PC-9 (cell line): ENCODE data around the gene TEDC1. TPM values are rescaled to one million over a fixed set of nuclear protein-coding genes. Genes with fewer than 3 reads are reported as not detected.

ENCODE experiments used
- BruUV-seq: library from RNA; stranded (reverse); fragments of 400-500 nt; replicated peaks from 2 replicates; lab custom pipeline; 2021; lab: Mats Ljungman, UMichigan
- CTCF ChIA-PET: fragments of 300-600 bp; sonication (Branson Sonifier 250); formaldehyde crosslinking; loops from one replicate; lab custom pipeline; 2022; ENCODE audit warnings: antibody characterized with exemption; lab: Charles Lee
- POLR2A ChIA-PET: fragments of 300-600 bp; sonication (Branson Sonifier 250); formaldehyde crosslinking; loops from one replicate; lab custom pipeline; 2022; ENCODE audit warnings: antibody characterized with exemption; ENCODE audit not compliant: unreplicated experiment; lab: Charles Lee
- DNase-seq, 2 experiments: peaks; one replicate each; pipeline versions ENCODE4 v3.0.0 to v3.0.0-alpha.2; 2015 to 2022; ENCODE audit warnings: mixed read lengths in 1 of 2
- H2AFZ ChIP-seq: fragments of 200-600 bp; sonication (generic); 2 replicates; pipeline ENCODE4 v1.8.1; 2017; ENCODE audit warnings: antibody characterized with exemption
- H3F3A ChIP-seq: fragments of 200-600 bp; sonication (generic); 2 replicates; pipeline ENCODE4 v1.8.1; 2017; ENCODE audit warnings: antibody characterized with exemption, mild to moderate bottlenecking, low read depth; ENCODE audit not compliant: insufficient read depth
- H3K27ac ChIP-seq: fragments of 200-600 bp; sonication (generic); 2 replicates; pipeline ENCODE4 v1.6.1; 2016; ENCODE audit warnings: mixed run types
- H3K27me3 ChIP-seq: fragments of 200-600 bp; sonication (generic); 2 replicates; pipeline ENCODE4 v1.6.1; 2016; ENCODE audit warnings: low read depth, mixed run types; ENCODE audit not compliant: insufficient read depth
- H3K36me3 ChIP-seq: fragments of 200-600 bp; sonication (generic); 2 replicates; pipeline ENCODE4 v1.6.1; 2016; ENCODE audit warnings: low read depth, mixed run types
- H3K4me1 ChIP-seq: fragments of 200-600 bp; sonication (generic); replicated peaks from 2 replicates; pipeline ENCODE4 v1.6.1; 2016; ENCODE audit warnings: mixed run types; ENCODE audit not compliant: insufficient read depth
- H3K4me2 ChIP-seq: fragments of 200-600 bp; sonication (generic); 2 replicates; pipeline ENCODE4 v1.6.1; 2017; ENCODE audit warnings: mixed run types
- H3K4me3 ChIP-seq: fragments of 200-600 bp; sonication (generic); 2 replicates; pipeline ENCODE4 v1.6.1; 2016; ENCODE audit warnings: mixed run types
- H3K79me2 ChIP-seq: fragments of 200-600 bp; sonication (generic); 2 replicates; pipeline ENCODE4 v1.6.1; 2017; ENCODE audit warnings: low read depth, mixed run types
- H3K9me2 ChIP-seq: fragments of 200-600 bp; sonication (generic); 2 replicates; pipeline ENCODE4 v1.8.1; 2017; ENCODE audit warnings: mild to moderate bottlenecking; ENCODE audit not compliant: insufficient read depth
- H3K9me3 ChIP-seq: fragments of 200-600 bp; sonication (generic); 2 replicates; pipeline ENCODE4 v1.8.1; 2016; ENCODE audit warnings: low read depth; ENCODE audit not compliant: insufficient read depth
- H4K20me1 ChIP-seq: fragments of 200-600 bp; sonication (generic); 2 replicates; pipeline ENCODE4 v1.8.1; 2017; ENCODE audit not compliant: insufficient read depth
- CTCF ChIP-seq: fragments of 200-600 bp; sonication (generic); conservative IDR thresholded peaks from 2 replicates; pipeline ENCODE4 v1.6.1; 2017; ENCODE audit warnings: mixed run types, antibody characterized with exemption, mild to moderate bottlenecking, moderate library complexity
- EZH2 ChIP-seq: fragments of 200-600 bp; sonication (generic); IDR thresholded peaks from 2 replicates; pipeline ENCODE4 v1.8.0; 2017; ENCODE audit warnings: antibody characterized with exemption, low read depth
- intact Hi-C: fragments of 100-400 bp; cut with micrococcal nuclease; formaldehyde crosslinking; loops from one replicate; pipeline ENCODE4 v1.10.0; 2022; ENCODE audit not compliant: unreplicated experiment
- total RNA-seq: library from RNA; stranded (reverse); gene quantifications from 2 replicates; pipeline ENCODE4 v1.2.3, GENCODE V29; 2021

The TEDC1 gene
- total RNA-seq, 1 experiment from 2014 or later, result 21.2 TPM

GRCh38 chr14:105534586-105534985, 43.5 kb downstream of the TEDC1 start:
- ChIA-PET POLR2A (no interaction called here), CTCF (no interaction called here)
- BruUV-seq, result no TSS peak
- Histone ChIP-seq H3K27ac (no peak overlapping the region), H3K4me2 (no peak overlapping the region), H3K4me3 (no peak overlapping the region), H3K36me3 (no peaks in the 10 kb centered on the region), H3K4me1 (no peaks in the 10 kb centered on the region), H2AFZ (no peak overlapping the region), H3F3A (no peaks in the 10 kb centered on the region), H3K9me3 (no peaks in the 10 kb centered on the region), H3K9me2 (no peaks in the 10 kb centered on the region), H3K79me2 (no peaks in the 10 kb centered on the region), H3K27me3 (peaks cover 73% of the 10 kb centered on the region), H4K20me1 (no peaks in the 10 kb centered on the region; the same call in 1 of the 2 replicates)
- no peak for TF ChIP-seq CTCF
- intact Hi-C loops, result loop anchor here (10.0 kb wide), 1 partner anchor 620 kb away; no protein-coding TSS in a partner anchor
- no peak for DNase-seq

- Histone ChIP-seq H2AFZ (no peak overlapping the region), H3K79me2 (no peaks in the 10 kb centered on the region), H3K27ac (no peak overlapping the region), H3K9me2 (no peaks in the 10 kb centered on the region), H3K4me2 (no peak overlapping the region), H3K4me3 (no peak overlapping the region), H3K9me3 (no peaks in the 10 kb centered on the region), H3K27me3 (peaks cover 87% of the 10 kb centered on the region), H3K36me3 (no peaks in the 10 kb centered on the region), H4K20me1 (no peaks in the 10 kb centered on the region; the same call in 1 of the 2 replicates), H3F3A (no peaks in the 10 kb centered on the region), H3K4me1 (no peaks in the 10 kb centered on the region)
- intact Hi-C loops, result loop anchor here (10.0 kb wide), 1 partner anchor 619 kb away; no protein-coding TSS in a partner anchor
- no peak for TF ChIP-seq EZH2
- no peak for TF ChIP-seq CTCF
- POLR2A ChIA-PET, result no interaction called here
- CTCF ChIA-PET, result no interaction called here
- no peak for DNase-seq
- no TSS peak for BruUV-seq
Observed at GRCh38 chr14:105536051-105536450, 45.0 kb downstream of the TEDC1 start.

- Histone ChIP-seq H4K20me1 (no peaks in the 10 kb centered on the region; the same call in 1 of the 2 replicates), H3K27ac (no peak overlapping the region), H3K79me2 (no peaks in the 10 kb centered on the region), H3K9me3 (no peaks in the 10 kb centered on the region), H3F3A (no peaks in the 10 kb centered on the region), H2AFZ (no peak overlapping the region), H3K4me3 (no peak overlapping the region), H3K9me2 (no peaks in the 10 kb centered on the region), H3K27me3 (peaks cover 95% of the 10 kb centered on the region), H3K4me2 (no peak overlapping the region), H3K36me3 (no peaks in the 10 kb centered on the region), H3K4me1 (no peaks in the 10 kb centered on the region)
- BruUV-seq, result no TSS peak
- no peak for DNase-seq
- POLR2A ChIA-PET, result no interaction called here
- intact Hi-C loops, result loop anchor here (10.0 kb wide), 1 partner anchor 618 kb away; no protein-coding TSS in a partner anchor
- CTCF ChIA-PET, result no interaction called here
- TF ChIP-seq CTCF (no peak), EZH2 (no peak; the same call in 1 of the 2 replicates)
Observed at GRCh38 chr14:105536691-105537579, 45.9 kb downstream of the TEDC1 start.
